Stimulated activated CD4-positive, alpha-beta T cell treated with anti-CD3 and anti-CD28 coated beads, TNF-alpha, amount 100 ng/mL, for 4 hours (primary cell): ENCODE data around the gene LSM10.
A peak's percentile ranks its signal among the peaks of the same experiment; 100 is the strongest.

ENCODE experiments used
- DNase-seq, 3 experiments: peaks; one replicate each; pipeline ENCODE4 v3.0.0-alpha.2; 2020; ENCODE audit warnings: low read depth in 3 of 3

Gene LSM10

GRCh38 chr1:36383240-36383639 lies 14.5 kb downstream of the LSM10 start:
- DNase-seq: no peak

- DNase-seq: no peak
Measured at GRCh38 chr1:36382669-36383068, 15.0 kb downstream of the LSM10 start.

- DNase-seq: no peak
Measured at GRCh38 chr1:36382231-36382630, 15.5 kb downstream of the LSM10 start.

- no peak for DNase-seq
Measured at GRCh38 chr1:36381405-36381804, 16.3 kb downstream of the LSM10 start.

GRCh38 chr1:36380782-36381181 lies 16.9 kb downstream of the LSM10 start:
- no peak for DNase-seq

GRCh38 chr1:36380143-36380619 lies 17.5 kb downstream of the LSM10 start:
- DNase-seq: no peak

GRCh38 chr1:36377791-36378492 lies 19.8 kb downstream of the LSM10 start:
- DNase-seq: no peak

- no peak for DNase-seq
Measured at GRCh38 chr1:36372617-36373016, 25.1 kb downstream of the LSM10 start.

GRCh38 chr1:36369061-36369861 lies 28.4 kb downstream of the LSM10 start:
- DNase-seq: peak; percentile 63 to 69 (median 67)

- DNase-seq: no peak
Measured at GRCh38 chr1:36367798-36368197, 29.9 kb downstream of the LSM10 start.

GRCh38 chr1:36367066-36367465 lies 30.6 kb downstream of the LSM10 start:
- DNase-seq: no peak

GRCh38 chr1:36366091-36366661 lies 31.5 kb downstream of the LSM10 start:
- peak in 2 of 3 experiments; percentile 17 to 19 for DNase-seq

GRCh38 chr1:36365381-36365780 lies 32.3 kb downstream of the LSM10 start:
- no peak for DNase-seq

GRCh38 chr1:36359911-36360550 lies 37.7 kb downstream of the LSM10 start:
- no peak for DNase-seq

- DNase-seq: no peak
Measured at GRCh38 chr1:36359383-36359782, 38.3 kb downstream of the LSM10 start.

- no peak for DNase-seq
Measured at GRCh38 chr1:36358514-36359084, 39.1 kb downstream of the LSM10 start.

GRCh38 chr1:36355811-36356210 lies 41.9 kb downstream of the LSM10 start:
- DNase-seq: no peak

- DNase-seq: no peak
Measured at GRCh38 chr1:36354486-36354885, 43.2 kb downstream of the LSM10 start.

- DNase-seq: no peak
Measured at GRCh38 chr1:36352910-36353878, 44.5 kb downstream of the LSM10 start.

- DNase-seq: no peak
Measured at GRCh38 chr1:36352125-36352909, 45.4 kb downstream of the LSM10 start.
